Central memory CD4-positive, alpha-beta T cell (primary cell): ENCODE data around the gene PRPF38B.
"Not testable (repeated sequence)": the region's sequence is repeated elsewhere in the genome, so short reads cannot be mapped to it uniquely, and the experiment has no call there.

ENCODE experiments used
- DNase-seq: peaks from one replicate; pipeline ENCODE4 v3.0.0; 2022
- total RNA-seq, 3 experiments: gene quantifications; one replicate each; lab custom pipeline; 2026; lab: John Stamatoyannopoulos, UW

The PRPF38B gene, protein sequence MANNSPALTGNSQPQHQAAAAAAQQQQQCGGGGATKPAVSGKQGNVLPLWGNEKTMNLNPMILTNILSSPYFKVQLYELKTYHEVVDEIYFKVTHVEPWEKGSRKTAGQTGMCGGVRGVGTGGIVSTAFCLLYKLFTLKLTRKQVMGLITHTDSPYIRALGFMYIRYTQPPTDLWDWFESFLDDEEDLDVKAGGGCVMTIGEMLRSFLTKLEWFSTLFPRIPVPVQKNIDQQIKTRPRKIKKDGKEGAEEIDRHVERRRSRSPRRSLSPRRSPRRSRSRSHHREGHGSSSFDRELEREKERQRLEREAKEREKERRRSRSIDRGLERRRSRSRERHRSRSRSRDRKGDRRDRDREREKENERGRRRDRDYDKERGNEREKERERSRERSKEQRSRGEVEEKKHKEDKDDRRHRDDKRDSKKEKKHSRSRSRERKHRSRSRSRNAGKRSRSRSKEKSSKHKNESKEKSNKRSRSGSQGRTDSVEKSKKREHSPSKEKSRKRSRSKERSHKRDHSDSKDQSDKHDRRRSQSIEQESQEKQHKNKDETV
- total RNA-seq = 175 to 261 (median 189) reads per million in 3 experiments

DNA sequence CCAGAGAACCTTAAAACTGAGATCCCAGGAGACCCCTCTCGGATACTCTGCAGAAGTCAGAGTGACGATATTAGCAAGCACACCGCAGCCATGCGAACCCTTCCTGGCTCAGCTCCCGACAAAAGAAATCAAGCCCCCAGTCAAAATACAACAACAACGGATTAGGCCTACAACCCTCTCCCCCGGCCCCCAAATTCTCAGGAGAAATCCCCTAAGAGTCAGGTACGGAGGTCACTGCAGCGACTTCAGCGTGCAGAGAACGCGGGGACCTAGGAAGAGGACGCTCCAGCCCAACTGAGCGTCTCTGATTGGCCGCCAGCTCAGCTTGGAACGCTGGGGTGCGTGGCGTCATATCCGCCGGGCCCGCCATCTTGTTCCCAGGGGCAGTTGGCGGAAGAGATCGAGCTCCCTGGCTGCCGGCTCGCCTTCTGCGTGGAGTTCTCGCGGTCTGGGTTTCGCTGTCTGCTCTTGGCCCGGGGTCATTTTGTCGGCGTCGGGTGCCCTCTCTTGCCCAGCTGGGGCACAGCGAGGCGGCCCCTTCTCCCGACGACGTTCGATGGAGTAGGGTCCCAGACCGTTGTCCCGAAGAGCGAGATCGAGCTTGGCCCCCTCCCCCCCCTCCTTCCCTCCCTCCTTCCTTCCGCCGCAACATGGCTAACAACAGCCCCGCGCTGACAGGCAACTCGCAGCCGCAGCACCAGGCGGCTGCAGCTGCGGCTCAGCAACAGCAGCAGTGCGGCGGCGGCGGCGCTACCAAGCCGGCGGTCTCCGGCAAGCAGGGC, at the start of gene PRPF38B:
Gene PRPF38B, plus strand, starts transcription at position 369 of the 782 bp plus-strand sequence. Its CDS starts 282 bp downstream, at position 651.
- DNase-seq = peak; percentile 94

DNA sequence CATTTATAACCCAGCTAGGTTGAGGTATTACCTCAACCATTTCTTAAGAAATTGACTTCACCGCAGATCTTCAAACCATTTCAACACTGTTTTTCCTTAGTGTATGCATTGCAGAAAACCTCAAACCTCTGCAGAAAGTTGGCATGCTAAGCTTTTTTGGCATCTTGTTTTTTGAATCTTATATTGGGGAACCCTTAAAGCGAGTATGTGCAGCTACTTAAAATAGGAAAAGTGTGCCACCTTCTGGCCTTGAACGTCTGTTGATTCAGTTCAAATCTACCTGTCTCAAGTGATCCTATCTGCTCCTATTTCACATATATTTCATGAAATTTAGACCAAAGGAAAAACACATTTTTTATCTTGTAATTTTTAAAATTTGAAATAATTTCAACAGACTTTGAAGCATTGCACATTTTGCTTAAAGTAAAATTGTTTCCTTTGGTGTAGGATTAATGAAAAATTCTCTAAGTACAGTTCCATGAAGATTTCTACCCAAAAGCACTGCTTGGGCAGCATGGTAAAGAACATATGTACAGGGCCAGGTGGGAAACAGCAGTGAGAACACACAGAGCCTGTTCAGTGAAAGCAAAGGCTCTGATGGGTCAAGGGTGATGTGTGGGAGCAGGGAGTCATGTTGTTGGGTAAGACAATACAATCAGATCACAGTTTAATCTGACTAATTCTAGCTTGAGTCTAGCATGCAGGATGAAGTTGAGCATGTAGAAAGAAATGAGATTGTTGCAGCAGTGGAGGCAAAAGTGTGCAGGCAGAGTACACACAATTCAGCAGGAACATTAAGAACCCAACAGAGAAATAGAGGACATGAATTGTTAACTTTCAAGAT, 48.4 kb upstream of the PRPF38B start:
- peak; percentile 61 for DNase-seq

DNA sequence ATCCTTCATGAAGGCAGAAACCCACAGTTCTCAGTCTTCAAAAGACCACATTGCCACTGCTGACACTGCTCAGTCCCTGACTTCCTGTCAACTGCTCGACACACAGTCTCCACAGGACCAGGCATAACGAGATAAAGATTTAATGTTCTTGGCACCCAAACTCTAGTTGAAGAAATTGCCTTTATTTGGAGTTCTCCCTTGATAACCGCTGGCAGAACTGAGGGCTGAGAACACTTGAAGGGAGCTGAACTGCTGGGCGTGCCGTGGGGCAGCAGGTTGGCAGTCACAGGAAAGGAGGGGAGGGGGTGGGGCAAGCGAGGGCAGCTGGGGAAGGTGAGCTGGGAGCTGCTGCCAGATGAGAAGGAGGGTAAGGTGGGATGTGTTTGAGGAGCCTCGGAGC, 47.1 kb upstream of the PRPF38B start:
- peak; percentile 60 for DNase-seq

DNA sequence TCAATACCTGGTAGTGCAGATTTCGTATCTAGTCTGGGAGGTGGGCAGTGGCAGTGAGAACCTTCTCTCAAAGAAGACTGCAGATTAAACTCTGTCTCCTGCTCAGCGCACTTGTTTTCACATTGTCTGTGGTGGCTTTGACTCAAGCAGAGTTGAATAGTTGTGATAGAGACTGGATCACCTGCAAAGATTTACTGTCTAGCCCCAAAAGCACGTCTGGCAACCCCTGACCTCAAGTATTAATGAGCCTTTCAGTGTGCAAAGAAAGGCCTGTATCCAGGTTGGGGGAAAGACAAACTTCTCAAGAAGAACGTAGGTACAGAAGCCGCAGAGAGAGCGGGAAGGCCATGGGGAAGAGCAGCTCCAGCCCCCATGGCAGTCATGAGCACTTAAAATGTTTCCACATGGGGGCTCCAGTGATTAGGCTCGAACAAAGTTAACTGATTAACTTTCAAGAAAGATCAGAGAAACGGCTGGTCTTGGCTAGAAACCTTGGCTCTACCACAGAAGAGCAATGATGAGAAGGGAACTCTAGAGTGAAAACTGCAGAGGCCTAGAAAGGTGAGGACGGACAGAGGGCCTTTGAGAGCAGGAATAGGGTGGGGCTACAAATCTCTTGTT, 46.4 kb upstream of the PRPF38B start:
- no peak for DNase-seq

DNA sequence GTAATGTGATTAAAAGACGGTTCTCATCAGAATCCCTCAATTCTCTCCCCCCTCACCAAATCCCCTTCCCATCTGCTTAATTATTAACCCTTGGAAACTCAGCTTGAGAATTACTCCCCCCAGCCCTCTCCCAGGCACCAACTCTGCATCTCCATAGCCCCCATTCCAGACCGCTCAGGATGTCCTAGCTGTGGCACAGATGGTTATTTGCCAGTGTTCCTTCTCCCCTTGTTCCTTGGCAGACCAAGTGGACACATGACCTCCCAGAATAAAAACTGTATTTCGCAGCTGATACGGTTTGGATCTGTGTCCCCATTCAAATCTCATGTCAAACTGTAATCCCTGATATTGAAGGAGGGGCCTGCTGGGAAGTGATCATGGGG, 45.9 kb upstream of the PRPF38B start:
- DNase-seq = no peak

DNA sequence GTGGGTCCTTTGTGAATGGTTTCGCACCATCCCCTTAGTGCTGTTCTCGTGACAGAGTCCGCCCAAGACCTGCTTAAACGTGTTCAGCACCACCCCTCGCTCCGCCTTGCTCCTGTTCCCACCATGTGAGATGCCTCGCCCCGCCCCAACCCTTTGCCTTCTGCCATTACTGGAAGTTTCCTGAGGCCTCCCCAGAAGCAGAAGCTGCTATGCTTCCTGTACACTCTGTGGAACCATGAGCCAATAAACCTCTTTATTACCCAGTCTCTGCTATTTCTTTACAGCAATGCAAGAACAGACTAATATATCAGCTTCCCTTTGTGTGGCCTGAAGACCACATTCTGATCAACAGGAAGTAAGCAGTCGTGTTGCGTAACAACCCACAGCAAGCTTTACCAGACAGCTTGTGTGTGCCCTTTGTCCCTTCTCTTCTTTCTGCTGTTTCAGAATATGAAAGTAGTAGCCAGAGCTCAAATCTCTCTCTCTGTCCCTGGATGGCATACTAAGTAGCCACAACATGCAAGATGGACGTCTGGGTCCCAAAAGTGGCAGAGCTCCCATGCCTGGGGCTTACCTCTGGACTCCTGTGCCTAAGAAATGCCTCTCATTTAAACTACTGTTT, 45.4 kb upstream of the PRPF38B start:
- DNase-seq = peak; percentile 85

DNA sequence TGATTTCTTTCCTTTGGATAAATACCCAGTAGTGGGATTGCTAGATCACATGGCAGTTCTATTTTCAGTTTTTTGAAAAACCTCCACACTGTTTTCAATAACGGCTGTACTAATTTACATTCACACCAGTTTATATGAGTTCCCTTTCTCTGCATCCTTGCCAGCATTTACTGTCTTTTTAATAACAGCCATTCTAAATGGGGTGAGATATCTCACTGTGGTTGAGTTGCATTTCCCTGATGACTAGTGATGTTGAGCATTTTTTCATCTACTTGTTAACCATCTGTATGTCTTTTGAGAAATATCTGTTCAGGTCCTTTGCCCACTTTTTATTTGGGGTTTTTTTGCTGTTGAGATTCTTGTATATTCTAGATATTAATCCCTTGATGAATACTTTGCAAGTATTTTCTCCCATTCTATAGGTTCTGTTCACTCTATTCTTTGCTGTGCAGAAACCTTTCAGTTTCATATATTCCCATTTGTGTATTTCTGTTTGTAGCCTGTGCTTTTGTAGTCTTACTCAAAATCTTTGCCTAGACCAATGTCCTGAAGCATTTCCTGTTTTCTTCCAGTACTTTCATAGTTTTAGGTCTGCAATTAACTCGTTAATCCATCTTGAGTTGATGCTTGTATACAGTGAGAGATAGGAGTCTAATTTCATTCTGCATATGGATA, 38.5 kb upstream of the PRPF38B start:
- DNase-seq = no peak

DNA sequence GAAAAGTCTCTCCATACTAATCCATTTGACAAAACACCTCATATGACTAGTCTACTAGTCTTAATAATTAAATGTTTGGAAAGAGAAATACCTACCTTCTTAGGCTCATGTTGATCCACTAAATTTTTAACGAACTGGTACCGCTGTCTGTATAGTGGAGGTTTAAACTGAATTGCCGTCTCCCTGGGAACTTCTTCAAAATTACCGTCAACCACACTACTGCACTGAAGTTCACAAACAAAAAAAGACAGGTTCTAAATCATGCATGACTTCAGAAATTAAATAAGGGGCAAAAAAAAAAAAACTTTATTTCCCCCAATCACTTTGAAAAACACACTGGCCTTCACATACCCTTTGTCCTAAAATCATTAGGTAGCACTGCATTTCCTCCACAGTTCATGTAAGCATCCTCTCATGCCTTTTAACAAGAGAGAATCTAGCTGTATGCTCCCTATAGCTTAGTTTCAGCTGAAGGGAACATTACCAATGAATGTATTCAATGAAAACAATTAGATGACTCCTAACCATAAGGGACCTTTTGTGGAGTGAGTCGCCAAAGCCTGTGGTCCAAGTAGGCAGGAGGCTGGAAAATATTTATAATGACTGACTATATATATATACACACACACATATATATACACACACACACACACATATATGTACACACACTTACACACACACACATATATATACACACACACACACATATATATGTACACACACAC, 34.6 kb upstream of the PRPF38B start:
- no peak for DNase-seq

DNA sequence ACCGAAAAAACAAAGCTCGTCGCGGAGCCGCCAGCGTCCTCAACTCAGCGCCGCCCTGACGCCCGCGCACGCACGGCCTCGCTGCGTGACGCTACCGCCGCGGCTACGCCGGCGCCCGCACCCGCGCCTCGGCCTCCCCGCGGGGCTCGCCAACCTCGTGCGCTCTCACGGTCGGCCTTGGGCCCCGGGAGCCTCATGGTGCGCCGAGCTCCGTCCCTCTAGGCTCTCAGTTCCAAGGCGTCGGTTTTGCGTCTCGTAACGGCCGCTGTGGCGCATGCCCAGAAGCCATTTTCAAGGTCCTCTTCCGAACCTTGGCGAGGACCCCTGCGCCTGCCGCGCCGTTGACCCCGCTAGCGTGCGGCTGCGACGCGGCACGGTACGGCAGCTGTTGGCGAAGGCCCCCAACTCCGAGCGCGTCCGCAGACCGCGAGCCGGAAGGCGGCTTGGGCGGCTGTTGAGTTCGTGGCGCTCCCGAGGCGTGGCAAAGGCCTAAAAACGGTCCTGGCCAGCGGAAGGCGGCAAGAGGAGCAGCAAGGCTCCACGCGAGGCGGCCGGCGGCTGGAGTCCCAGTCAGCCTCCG, 31.0 kb upstream of the PRPF38B start, which contains the start of gene HENMT1:
Gene HENMT1, minus strand, starts transcription at position 64 of the 580 bp plus-strand sequence. CDS start 1,209 bp downstream, outside the sequence.
- DNase-seq = peak; percentile 89

DNA sequence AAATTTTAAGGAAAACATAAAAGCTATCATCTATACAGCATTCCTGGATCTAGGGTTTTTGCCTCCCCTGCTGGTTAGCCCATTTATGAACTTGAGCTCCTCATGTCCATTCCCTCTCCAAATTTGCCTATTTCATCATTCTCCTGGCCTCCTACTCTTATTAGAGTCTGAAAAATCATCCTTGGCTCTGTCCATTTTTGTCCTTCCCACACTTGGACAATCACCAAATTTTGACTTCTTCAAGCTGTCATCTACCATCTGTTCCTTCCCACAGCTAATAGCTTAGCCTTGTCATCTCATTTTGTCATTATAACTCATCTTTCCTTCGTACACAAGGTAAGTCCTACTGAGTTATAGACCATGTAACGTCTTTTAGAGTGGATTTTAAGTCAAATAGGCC, 29.0 kb upstream of the PRPF38B start:
- no peak for DNase-seq

DNA sequence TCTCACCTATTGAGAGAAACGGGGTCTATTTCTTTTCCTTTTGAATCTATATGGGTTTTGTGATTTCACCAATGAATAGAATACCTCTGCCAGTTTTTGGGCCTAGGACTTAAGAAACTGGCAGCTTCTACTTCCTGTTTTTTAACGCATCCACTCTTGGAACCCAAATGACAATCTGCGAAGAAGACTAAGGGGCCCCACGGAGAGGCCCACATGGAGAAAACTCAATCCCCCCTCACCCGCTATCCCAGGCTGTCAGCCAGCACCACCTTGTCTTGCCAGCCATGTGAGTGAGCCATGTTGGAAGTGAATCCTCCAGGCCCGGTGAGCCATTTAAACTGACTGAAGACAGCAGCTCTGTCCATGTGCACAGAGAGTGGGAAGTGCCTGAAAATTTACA, 27.6 kb upstream of the PRPF38B start:
- DNase-seq = no peak

DNA sequence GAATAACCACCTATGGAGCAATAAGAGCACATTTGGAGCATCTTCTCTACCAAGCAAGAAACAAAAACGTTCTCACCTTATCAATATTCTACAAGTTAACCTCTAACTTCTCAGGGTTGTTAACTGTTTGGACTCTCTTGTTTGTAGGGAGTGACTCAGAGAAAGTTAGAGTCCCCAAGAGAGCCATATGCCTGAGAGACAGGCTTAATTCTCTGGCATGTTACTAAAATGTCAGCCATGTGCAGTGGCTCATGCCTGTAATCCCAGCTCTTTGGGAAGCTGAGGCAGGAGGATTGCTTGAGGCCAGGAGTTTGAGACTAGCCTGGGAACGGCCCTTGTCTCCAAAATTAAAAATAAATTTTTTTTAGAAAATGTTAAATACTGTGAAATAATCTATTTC, 27.0 kb upstream of the PRPF38B start:
- DNase-seq = no peak

DNA sequence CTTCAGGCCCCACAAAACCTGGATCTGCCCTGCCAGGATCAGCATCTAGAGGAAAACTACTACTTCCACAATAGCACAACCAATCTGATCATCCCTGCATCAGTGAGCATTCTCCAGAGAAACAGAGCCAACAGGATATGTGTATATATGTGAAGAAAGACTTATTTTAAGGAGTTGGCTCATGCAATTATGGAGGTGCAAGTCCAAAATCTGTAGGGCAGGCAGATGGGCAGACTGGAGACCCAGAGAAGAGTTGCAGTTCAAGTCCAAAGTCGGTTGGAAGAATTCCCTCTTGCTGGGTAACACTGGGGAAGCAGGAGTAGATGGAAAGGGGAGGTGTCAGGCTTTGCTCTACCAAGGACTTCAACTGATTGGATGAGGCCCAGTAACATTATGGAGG, 26.3 kb upstream of the PRPF38B start:
- DNase-seq = no peak

DNA sequence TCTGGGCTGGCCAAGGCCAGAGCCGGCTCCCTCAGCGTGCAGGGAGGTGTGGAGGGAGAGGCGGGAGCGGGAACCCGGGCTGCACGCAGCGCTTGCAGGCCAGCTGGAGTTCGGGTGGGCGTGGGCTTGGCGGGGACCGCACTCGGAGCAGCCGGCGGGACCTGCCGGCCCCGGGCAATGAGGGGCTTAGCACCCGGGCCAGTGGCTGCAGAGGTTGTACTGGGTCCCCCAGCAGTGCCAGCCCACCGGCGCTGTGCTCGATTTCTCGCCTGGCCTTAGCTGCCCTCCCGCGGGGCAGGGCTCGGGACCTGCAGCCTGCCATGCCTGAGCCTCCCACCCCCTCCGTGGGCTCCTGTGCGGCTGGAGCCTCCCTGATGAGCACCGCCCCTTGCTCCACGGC, 24.7 kb upstream of the PRPF38B start:
- not testable (repeated sequence) for DNase-seq

DNA sequence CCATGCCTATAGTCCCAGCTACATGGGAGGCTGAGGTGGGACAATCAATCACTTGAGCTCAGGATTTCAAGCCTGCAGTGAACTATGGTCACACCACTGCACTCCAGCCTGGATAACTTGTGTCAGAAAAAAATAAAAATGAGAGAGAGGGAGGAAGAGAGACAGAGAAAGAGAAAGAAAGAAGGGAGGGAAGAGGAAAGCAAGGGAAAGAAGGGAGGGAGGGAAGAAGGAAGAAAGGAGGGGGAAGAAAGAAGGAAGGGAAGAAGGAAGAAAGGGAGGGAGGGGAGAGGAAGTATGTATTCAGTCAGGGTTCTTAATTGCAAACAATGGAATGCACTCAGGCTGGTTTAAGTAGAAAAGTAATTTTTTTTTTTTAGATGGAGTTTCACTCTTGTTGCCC, 23.3 kb upstream of the PRPF38B start:
- DNase-seq = no peak

DNA sequence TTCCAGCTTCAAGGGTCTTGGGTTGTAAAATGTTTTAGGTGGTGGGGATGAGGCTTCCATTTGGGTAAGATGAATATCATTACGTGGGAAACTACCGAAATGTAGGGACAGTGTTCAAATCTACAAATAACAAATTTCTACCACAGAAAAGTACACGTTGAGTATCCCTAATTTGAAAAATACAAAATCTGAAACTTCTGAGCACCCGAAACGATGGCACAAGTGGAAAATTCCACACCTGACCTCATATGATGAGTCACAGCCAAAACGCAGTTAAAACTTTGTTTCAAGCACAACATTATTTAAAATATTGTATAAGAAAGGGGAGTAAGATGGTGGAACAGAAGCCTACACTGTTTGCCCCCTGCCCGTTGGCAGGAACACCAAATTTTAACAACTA, 22.4 kb upstream of the PRPF38B start:
- no peak for DNase-seq

DNA sequence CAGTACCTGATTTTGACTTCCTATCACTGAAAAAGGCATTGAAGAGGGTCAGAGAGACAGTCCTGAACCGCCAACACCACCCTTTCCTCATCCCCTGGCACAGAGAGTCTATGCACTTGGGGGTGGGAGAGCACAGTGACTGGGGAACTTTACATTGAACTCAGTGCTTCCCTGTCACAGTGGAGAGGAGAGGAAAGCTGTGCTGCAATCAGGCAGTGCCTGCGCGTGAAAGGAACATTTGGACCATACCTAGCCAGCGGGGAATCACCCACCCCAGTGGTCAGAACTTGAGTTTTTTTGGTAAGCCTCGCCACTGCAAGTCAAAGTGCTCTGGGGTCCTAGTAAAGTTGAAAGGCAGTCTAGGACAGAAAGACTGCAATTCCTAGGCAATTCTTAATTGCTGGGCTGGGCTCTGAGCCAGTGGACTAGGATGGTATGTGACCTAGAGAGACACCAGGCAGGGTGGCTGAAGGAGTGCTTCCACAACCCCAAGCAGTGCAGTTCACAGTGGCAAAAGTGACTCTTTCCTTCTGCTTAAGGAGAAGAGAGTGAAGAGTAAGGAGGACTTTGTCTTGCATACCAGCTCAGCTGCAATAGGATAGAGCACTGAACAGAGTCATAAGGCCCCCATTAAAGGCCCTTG, 21.9 kb upstream of the PRPF38B start:
- no peak for DNase-seq

DNA sequence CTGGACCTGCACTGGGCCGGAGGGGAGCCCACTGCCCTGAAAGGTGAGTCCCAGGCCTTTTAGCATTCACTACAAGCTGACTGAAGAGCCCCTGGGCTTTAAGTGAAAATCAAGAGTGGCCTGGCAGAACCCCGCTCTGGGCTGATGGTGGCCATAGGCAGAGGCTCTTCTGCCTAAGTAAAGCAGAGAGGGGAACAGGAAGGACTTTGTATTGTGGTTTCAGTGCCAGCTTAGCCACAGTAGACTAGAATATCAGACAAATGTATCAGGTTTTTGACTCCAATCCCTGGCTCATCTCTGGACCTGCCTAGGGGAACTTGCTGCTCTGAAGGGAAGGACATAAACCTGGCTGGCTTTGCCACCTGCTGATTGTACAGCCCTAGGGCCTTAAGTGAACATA, 21.0 kb upstream of the PRPF38B start:
- no peak for DNase-seq

DNA sequence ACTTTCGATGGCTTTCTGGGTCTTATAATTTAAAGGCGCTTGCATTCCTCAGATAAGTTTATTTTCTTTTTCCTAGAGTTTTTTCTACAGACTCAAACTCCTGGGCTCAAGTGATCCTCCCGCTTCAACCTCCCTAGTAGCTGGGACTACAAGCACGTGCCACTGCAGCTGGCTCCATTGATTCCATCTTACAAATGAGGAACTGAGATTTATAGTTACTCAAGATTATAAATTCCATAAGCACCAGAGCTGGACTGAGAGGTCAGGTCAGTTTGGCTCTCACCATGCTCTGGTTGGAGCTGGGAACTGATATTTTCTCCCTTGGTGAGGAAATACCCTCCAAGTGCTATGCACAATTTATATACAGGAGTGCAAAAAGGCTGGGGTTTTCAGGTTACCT, 13.4 kb upstream of the PRPF38B start:
- DNase-seq = no peak
